Measurements from ENCODE around the gene FNDC3B.

DNA sequence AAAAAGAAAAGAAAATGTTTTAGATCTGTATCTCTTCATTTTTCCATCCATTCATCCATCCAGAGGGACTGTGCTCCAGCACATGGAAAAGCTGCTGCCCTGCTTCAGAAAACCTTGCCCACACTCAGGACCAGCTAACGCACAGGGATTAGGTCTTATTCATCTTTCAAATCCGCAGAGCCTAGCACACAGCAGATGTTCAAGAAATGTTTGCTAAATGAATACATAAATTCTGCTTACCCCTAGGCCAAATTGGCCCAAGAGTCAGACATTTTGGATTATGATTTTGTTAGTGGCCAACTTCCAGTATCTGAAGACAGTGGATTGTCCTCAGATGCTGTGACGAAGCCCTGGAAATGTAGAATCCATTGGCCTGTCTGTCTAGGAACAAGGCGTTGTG is 337.5 kb downstream of the FNDC3B start:
- TF ChIP-seq, protein P1, sequence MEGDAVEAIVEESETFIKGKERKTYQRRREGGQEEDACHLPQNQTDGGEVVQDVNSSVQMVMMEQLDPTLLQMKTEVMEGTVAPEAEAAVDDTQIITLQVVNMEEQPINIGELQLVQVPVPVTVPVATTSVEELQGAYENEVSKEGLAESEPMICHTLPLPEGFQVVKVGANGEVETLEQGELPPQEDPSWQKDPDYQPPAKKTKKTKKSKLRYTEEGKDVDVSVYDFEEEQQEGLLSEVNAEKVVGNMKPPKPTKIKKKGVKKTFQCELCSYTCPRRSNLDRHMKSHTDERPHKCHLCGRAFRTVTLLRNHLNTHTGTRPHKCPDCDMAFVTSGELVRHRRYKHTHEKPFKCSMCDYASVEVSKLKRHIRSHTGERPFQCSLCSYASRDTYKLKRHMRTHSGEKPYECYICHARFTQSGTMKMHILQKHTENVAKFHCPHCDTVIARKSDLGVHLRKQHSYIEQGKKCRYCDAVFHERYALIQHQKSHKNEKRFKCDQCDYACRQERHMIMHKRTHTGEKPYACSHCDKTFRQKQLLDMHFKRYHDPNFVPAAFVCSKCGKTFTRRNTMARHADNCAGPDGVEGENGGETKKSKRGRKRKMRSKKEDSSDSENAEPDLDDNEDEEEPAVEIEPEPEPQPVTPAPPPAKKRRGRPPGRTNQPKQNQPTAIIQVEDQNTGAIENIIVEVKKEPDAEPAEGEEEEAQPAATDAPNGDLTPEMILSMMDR (tag by site-specific recombination; IDR thresholded peaks at IDR 0.05), result no peak
- TF ChIP-seq SCRT1 (tag by site-specific recombination; IDR thresholded peaks at IDR 0.05; ENCODE audit: borderline replicate concordance), result no peak
- TF ChIP-seq, protein P2, sequence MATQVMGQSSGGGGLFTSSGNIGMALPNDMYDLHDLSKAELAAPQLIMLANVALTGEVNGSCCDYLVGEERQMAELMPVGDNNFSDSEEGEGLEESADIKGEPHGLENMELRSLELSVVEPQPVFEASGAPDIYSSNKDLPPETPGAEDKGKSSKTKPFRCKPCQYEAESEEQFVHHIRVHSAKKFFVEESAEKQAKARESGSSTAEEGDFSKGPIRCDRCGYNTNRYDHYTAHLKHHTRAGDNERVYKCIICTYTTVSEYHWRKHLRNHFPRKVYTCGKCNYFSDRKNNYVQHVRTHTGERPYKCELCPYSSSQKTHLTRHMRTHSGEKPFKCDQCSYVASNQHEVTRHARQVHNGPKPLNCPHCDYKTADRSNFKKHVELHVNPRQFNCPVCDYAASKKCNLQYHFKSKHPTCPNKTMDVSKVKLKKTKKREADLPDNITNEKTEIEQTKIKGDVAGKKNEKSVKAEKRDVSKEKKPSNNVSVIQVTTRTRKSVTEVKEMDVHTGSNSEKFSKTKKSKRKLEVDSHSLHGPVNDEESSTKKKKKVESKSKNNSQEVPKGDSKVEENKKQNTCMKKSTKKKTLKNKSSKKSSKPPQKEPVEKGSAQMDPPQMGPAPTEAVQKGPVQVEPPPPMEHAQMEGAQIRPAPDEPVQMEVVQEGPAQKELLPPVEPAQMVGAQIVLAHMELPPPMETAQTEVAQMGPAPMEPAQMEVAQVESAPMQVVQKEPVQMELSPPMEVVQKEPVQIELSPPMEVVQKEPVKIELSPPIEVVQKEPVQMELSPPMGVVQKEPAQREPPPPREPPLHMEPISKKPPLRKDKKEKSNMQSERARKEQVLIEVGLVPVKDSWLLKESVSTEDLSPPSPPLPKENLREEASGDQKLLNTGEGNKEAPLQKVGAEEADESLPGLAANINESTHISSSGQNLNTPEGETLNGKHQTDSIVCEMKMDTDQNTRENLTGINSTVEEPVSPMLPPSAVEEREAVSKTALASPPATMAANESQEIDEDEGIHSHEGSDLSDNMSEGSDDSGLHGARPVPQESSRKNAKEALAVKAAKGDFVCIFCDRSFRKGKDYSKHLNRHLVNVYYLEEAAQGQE (tag by site-specific recombination; IDR thresholded peaks at IDR 0.05), result no peak
- TF ChIP-seq ZNF37A (tag by site-specific recombination; IDR thresholded peaks at IDR 0.05), result no peak
- TF ChIP-seq ZNF830 (tag by site-specific recombination; IDR thresholded peaks at IDR 0.05; ENCODE audit: low read depth), result no peak
- no peak for TF ChIP-seq SETDB1 (IDR thresholded peaks at IDR 0.05; ENCODE audit: insufficient read length, low read length)
- TF ChIP-seq ZNF184 (tag by site-specific recombination; IDR thresholded peaks at IDR 0.05), result no peak
- TF ChIP-seq, protein P3, sequence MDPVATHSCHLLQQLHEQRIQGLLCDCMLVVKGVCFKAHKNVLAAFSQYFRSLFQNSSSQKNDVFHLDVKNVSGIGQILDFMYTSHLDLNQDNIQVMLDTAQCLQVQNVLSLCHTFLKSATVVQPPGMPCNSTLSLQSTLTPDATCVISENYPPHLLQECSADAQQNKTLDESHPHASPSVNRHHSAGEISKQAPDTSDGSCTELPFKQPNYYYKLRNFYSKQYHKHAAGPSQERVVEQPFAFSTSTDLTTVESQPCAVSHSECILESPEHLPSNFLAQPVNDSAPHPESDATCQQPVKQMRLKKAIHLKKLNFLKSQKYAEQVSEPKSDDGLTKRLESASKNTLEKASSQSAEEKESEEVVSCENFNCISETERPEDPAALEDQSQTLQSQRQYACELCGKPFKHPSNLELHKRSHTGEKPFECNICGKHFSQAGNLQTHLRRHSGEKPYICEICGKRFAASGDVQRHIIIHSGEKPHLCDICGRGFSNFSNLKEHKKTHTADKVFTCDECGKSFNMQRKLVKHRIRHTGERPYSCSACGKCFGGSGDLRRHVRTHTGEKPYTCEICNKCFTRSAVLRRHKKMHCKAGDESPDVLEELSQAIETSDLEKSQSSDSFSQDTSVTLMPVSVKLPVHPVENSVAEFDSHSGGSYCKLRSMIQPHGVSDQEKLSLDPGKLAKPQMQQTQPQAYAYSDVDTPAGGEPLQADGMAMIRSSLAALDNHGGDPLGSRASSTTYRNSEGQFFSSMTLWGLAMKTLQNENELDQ (tag by site-specific recombination; IDR thresholded peaks at IDR 0.05; ENCODE audit: low read depth), result no peak
- TF ChIP-seq ZSCAN16 (tag by site-specific recombination; IDR thresholded peaks at IDR 0.05), result no peak
